SU-DHL-6 (cell line): ENCODE data around the gene SCN9A.

Experiments
- H2AFZ ChIP-seq: fragments of 200-600 bp; sonication (generic); 2 replicates; pipeline ENCODE4 v1.6.1; 2014; ENCODE audit warnings: low read depth, mild to moderate bottlenecking, moderate library complexity, mixed read lengths, antibody characterized with exemption, low read length; ENCODE audit not compliant: severe bottlenecking
- H3F3A ChIP-seq: fragments of 200-600 bp; shearing (Covaris generic); 2 replicates; pipeline ENCODE4 v1.6.0; 2016; ENCODE audit warnings: antibody characterized with exemption, mild to moderate bottlenecking; ENCODE audit not compliant: insufficient read depth
- H3K27ac ChIP-seq: fragments of 200-600 bp; sonication (generic); 2 replicates; pipeline ENCODE4 v1.5.1; 2016; ENCODE audit warnings: low read depth, mild to moderate bottlenecking, low read length, moderate library complexity, mixed read lengths
- H3K27me3 ChIP-seq: fragments of 200-600 bp; sonication (generic), shearing (Covaris generic); 2 replicates; pipeline ENCODE4 v1.6.0; 2014; ENCODE audit warnings: mild to moderate bottlenecking, low read length
- H3K36me3 ChIP-seq: fragments of 200-600 bp; sonication (generic); 2 replicates; pipeline ENCODE4 v1.6.1; 2014; ENCODE audit warnings: mild to moderate bottlenecking, low read length, mixed read lengths
- H3K4me2 ChIP-seq: fragments of 300-600, 200-600 bp; shearing (Covaris generic), sonication (generic); 2 replicates; pipeline ENCODE4 v1.6.0; 2014; ENCODE audit warnings: low read length, low read depth, mild to moderate bottlenecking; ENCODE audit not compliant: poor library complexity, severe bottlenecking
- H3K4me3 ChIP-seq: fragments of 200-600 bp; sonication (generic); 2 replicates; pipeline ENCODE4 v1.5.1; 2014; ENCODE audit warnings: antibody characterized with exemption, low read length, mild to moderate bottlenecking, mixed read lengths; ENCODE audit not compliant: insufficient read depth, poor library complexity, severe bottlenecking
- H3K79me2 ChIP-seq: fragments of 200-600 bp; sonication (generic); 2 replicates; pipeline ENCODE4 v1.6.1; 2014; ENCODE audit warnings: mild to moderate bottlenecking, low read length, moderate library complexity; ENCODE audit not compliant: insufficient read depth
- H3K9ac ChIP-seq: fragments of 200-600 bp; sonication (generic); 2 replicates; pipeline ENCODE4 v1.7.0; 2014; ENCODE audit warnings: mild to moderate bottlenecking, low read length
- H3K9me2 ChIP-seq: fragments of 200-600 bp; sonication (generic); replicated peaks from 2 replicates; pipeline ENCODE4 v1.6.1; 2014; ENCODE audit warnings: low read length; ENCODE audit not compliant: insufficient read depth
- H3K9me3 ChIP-seq: fragments of 200-600 bp; sonication (generic); 2 replicates; pipeline ENCODE4 v1.6.1; 2014; ENCODE audit warnings: low read length, mixed read lengths; ENCODE audit not compliant: insufficient read depth
- H4K20me1 ChIP-seq: fragments of 200-600 bp; sonication (generic); 2 replicates; pipeline ENCODE4 v1.6.1; 2014; ENCODE audit warnings: low read depth, mild to moderate bottlenecking, antibody characterized with exemption, low read length, moderate library complexity, mixed read lengths
- EZH2phosphoT487 ChIP-seq: fragments of 200-600 bp; sonication (generic), shearing (Covaris generic); conservative IDR thresholded peaks from 2 replicates; pipeline ENCODE4 v1.6.1; 2018; ENCODE audit warnings: mild to moderate bottlenecking, antibody characterized with exemption, low read length, moderate library complexity, mixed read lengths
- TF ChIP-seq, protein P1 (sequence below): fragments of 200-600 bp; sonication (generic); IDR thresholded peaks from one replicate; pipeline ENCODE4 v1.5.1; 2017; ENCODE audit warnings: antibody characterized with exemption, mild to moderate bottlenecking, low read length, moderate library complexity; ENCODE audit not compliant: insufficient read depth, poor library complexity, severe bottlenecking

SCN9A gene

GRCh38 chr2:166256896-166257295, 118.8 kb downstream of the SCN9A start:
- H3K27me3 ChIP-seq, result no peaks in the 10 kb centered on the region
- no peaks in the 10 kb centered on the region for H4K20me1 ChIP-seq
- no peaks in the 10 kb centered on the region for H3K9me2 ChIP-seq
- H3K4me2 ChIP-seq, result no peak overlapping the region
- no peak overlapping the region for H3K4me3 ChIP-seq
- TF ChIP-seq EZH2phosphoT487, result no peak
- TF ChIP-seq, protein P1, sequence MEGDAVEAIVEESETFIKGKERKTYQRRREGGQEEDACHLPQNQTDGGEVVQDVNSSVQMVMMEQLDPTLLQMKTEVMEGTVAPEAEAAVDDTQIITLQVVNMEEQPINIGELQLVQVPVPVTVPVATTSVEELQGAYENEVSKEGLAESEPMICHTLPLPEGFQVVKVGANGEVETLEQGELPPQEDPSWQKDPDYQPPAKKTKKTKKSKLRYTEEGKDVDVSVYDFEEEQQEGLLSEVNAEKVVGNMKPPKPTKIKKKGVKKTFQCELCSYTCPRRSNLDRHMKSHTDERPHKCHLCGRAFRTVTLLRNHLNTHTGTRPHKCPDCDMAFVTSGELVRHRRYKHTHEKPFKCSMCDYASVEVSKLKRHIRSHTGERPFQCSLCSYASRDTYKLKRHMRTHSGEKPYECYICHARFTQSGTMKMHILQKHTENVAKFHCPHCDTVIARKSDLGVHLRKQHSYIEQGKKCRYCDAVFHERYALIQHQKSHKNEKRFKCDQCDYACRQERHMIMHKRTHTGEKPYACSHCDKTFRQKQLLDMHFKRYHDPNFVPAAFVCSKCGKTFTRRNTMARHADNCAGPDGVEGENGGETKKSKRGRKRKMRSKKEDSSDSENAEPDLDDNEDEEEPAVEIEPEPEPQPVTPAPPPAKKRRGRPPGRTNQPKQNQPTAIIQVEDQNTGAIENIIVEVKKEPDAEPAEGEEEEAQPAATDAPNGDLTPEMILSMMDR, result no peak
- H3K9ac ChIP-seq, result no peak overlapping the region
- no peak overlapping the region for H3K27ac ChIP-seq
- no peak overlapping the region for H2AFZ ChIP-seq
- H3K36me3 ChIP-seq, result no peaks in the 10 kb centered on the region
- H3K79me2 ChIP-seq, result no peaks in the 10 kb centered on the region
- no peaks in the 10 kb centered on the region for H3K9me3 ChIP-seq
- no peaks in the 10 kb centered on the region for H3F3A ChIP-seq

DNA sequence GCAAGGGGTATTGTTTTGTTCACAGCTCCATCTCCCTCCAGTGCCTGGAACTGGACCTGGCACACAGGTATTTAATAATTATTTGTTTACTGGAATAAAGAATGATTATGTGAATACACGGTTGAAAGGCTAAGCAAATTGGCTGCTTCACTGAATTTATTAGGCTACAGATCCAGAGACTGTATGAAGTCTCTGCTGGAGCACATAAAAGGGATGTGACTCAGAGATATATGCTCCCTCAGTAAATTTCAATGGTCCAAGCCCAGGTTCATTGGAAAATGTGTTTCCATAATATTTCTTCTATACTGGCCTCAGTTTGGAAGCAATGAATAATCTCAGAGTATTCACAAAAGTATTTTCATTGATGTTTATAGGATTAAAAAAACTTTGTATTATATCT, 126.4 kb downstream of the SCN9A start:
- Histone ChIP-seq H3K9me2 (no peaks in the 10 kb centered on the region), H3F3A (no peaks in the 10 kb centered on the region), H3K36me3 (no peaks in the 10 kb centered on the region), H3K4me2 (no peak overlapping the region), H3K79me2 (no peaks in the 10 kb centered on the region), H3K4me3 (no peak overlapping the region), H3K27ac (no peak overlapping the region), H3K27me3 (no peaks in the 10 kb centered on the region), H4K20me1 (no peaks in the 10 kb centered on the region), H3K9me3 (no peaks in the 10 kb centered on the region), H3K9ac (no peak overlapping the region), H2AFZ (no peak overlapping the region)
- TF ChIP-seq EZH2phosphoT487, result no peak
- TF ChIP-seq, protein P1, result no peak

GRCh38 chr2:166246901-166247300, 128.8 kb downstream of the SCN9A start:
- Histone ChIP-seq H3K27me3 (no peaks in the 10 kb centered on the region), H3K9ac (no peak overlapping the region), H3K9me2 (no peaks in the 10 kb centered on the region), H3K4me3 (no peak overlapping the region), H3K27ac (no peak overlapping the region), H3F3A (no peaks in the 10 kb centered on the region), H3K9me3 (no peaks in the 10 kb centered on the region), H3K79me2 (no peaks in the 10 kb centered on the region), H3K36me3 (no peaks in the 10 kb centered on the region), H4K20me1 (no peaks in the 10 kb centered on the region), H2AFZ (no peak overlapping the region), H3K4me2 (no peak overlapping the region)
- no peak for TF ChIP-seq EZH2phosphoT487
- TF ChIP-seq, protein P1, result no peak

DNA sequence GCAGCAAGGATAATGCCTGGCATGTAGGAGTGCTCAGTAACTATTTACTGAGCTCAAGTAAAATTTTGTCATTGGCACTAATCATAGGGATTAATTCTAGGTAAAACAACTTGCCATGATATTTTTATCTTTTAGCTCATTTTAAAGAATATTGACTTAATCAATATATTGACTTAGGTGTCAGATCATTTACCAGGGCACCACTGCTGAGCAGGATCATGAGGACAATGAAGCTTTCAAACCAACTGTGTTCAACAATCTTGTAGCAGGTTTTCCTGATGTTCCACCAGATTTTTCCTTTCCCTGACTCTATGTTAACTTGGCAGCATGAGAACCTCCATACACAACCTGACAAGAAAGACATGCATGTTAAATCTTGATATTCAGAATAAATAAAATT, 133.4 kb downstream of the SCN9A start:
- no peak overlapping the region for H3K4me2 ChIP-seq
- H3K27ac ChIP-seq, result no peak overlapping the region
- no peak overlapping the region for H2AFZ ChIP-seq
- no peaks in the 10 kb centered on the region for H3K9me3 ChIP-seq
- H3K36me3 ChIP-seq, result no peaks in the 10 kb centered on the region
- TF ChIP-seq, protein P1, result no peak
- TF ChIP-seq EZH2phosphoT487, result no peak
- H3K4me3 ChIP-seq, result no peak overlapping the region
- no peaks in the 10 kb centered on the region for H3K79me2 ChIP-seq
- no peaks in the 10 kb centered on the region for H3K9me2 ChIP-seq
- no peaks in the 10 kb centered on the region for H4K20me1 ChIP-seq
- no peaks in the 10 kb centered on the region; the same call in 1 of the 2 replicates for H3K27me3 ChIP-seq
- no peaks in the 10 kb centered on the region for H3F3A ChIP-seq
- no peak overlapping the region for H3K9ac ChIP-seq
